A673 (cell line): ENCODE results near the gene TRIM71. TPM values are rescaled to one million over a fixed set of nuclear protein-coding genes. Genes with fewer than 3 reads are reported as not detected.

Experiments
- BruUV-seq: library from RNA; stranded (reverse); fragments of 400-500 nt; replicated peaks from 2 replicates; lab custom pipeline; 2021; lab: Mats Ljungman, UMichigan
- CTCF ChIA-PET: fragments of 300-600 bp; sonication (Branson Sonifier 250); formaldehyde crosslinking; loops from one replicate; lab custom pipeline; 2022; ENCODE audit warnings: antibody characterized with exemption; lab: Charles Lee
- POLR2A ChIA-PET: fragments of 300-600 bp; sonication (Branson Sonifier 250); formaldehyde crosslinking; loops from one replicate; lab custom pipeline; 2022; ENCODE audit warnings: antibody characterized with exemption; ENCODE audit not compliant: low non-redundant PET; lab: Charles Lee
- DNase-seq: peaks from one replicate; pipeline ENCODE4 v3.0.0-alpha.2; 2015; ENCODE audit warnings: low spot score
- H3K27ac ChIP-seq: fragments of 200-600 bp; sonication (generic); 2 replicates; pipeline ENCODE4 v1.5.1; 2016; ENCODE audit warnings: mixed run types, low read depth, mild to moderate bottlenecking, mixed read lengths, antibody characterized with exemption, low read length; ENCODE audit not compliant: poor library complexity, severe bottlenecking
- H3K27me3 ChIP-seq: fragments of 200-600 bp; sonication (generic); replicated peaks from 2 replicates; pipeline ENCODE4 v1.6.1; 2017; ENCODE audit warnings: mixed run types, low read depth, mild to moderate bottlenecking, mixed read lengths, antibody characterized with exemption, low read length; ENCODE audit not compliant: insufficient read depth, poor library complexity
- H3K36me3 ChIP-seq: fragments of 200-600 bp; sonication (generic); 2 replicates; pipeline ENCODE4 v1.6.1; 2016; ENCODE audit warnings: mixed run types, mild to moderate bottlenecking, mixed read lengths, antibody characterized with exemption, low read length; ENCODE audit not compliant: insufficient read depth, poor library complexity, severe bottlenecking
- H3K4me1 ChIP-seq: fragments of 200-600 bp; sonication (generic); 2 replicates; pipeline ENCODE4 v1.6.1; 2017; ENCODE audit warnings: mixed run types, mild to moderate bottlenecking, mixed read lengths, antibody characterized with exemption, low read length; ENCODE audit not compliant: insufficient read depth, poor library complexity, severe bottlenecking
- H3K4me3 ChIP-seq: fragments of 200-600 bp; sonication (generic); 2 replicates; pipeline ENCODE4 v1.5.1; 2016; ENCODE audit warnings: low read depth, mixed run types, mild to moderate bottlenecking, mixed read lengths, low read length; ENCODE audit not compliant: poor library complexity, severe bottlenecking
- H3K9me3 ChIP-seq: fragments of 200-600 bp; sonication (generic); 2 replicates; pipeline ENCODE4 v1.6.1; 2016; ENCODE audit warnings: mixed run types, low read depth, mild to moderate bottlenecking, mixed read lengths, antibody characterized with exemption, low read length; ENCODE audit not compliant: poor library complexity, severe bottlenecking
- CTCF ChIP-seq: fragments of 300-800, 200-600 bp; sonication (generic); conservative IDR thresholded peaks from 2 replicates; pipeline ENCODE4 v1.5.1; 2017; ENCODE audit warnings: low read depth, mild to moderate bottlenecking, antibody characterized with exemption, low read length, moderate library complexity, mixed read lengths
- EZH2 ChIP-seq: fragments of 200-600 bp; sonication (generic); IDR thresholded peaks from 2 replicates; pipeline ENCODE4 v1.6.1; 2017; ENCODE audit warnings: borderline replicate concordance, low read depth, mild to moderate bottlenecking, mixed read lengths, antibody characterized with exemption, low read length; ENCODE audit not compliant: poor library complexity, severe bottlenecking
- intact Hi-C: fragments of 100-400 bp; cut with micrococcal nuclease; formaldehyde crosslinking; loops from one replicate; pipeline ENCODE4 v1.10.0; 2022; ENCODE audit not compliant: unreplicated experiment
- total RNA-seq: library from RNA; stranded (reverse); gene quantifications from 2 replicates; pipeline ENCODE4 v1.2.3, GENCODE V29; 2021

The TRIM71 gene
- total RNA-seq, 1 experiment from 2014 or later: 0.30 TPM

- Histone ChIP-seq H3K36me3 (no peaks in the 10 kb centered on the region), H3K4me3 (no peak overlapping the region), H3K27ac (no peak overlapping the region), H3K27me3 (no peaks in the 10 kb centered on the region), H3K9me3 (no peaks in the 10 kb centered on the region), H3K4me1 (no peaks in the 10 kb centered on the region)
- no peak for DNase-seq
- TF ChIP-seq EZH2: no peak
- no peak for TF ChIP-seq CTCF
- POLR2A ChIA-PET: no interaction called here
- intact Hi-C loops: no loop called here
- CTCF ChIA-PET: no interaction called here
- no TSS peak for BruUV-seq
These were observed 47.6 kb downstream of the TRIM71 start for GRCh38 chr3:32865383-32865782.

- H3K9me3 ChIP-seq: no peaks in the 10 kb centered on the region
- no peak overlapping the region for H3K4me3 ChIP-seq
- no peak for DNase-seq
- intact Hi-C loops: no loop called here
- ChIA-PET CTCF (no interaction called here), POLR2A (no interaction called here)
- H3K27me3 ChIP-seq: no peaks in the 10 kb centered on the region
- H3K36me3 ChIP-seq: no peaks in the 10 kb centered on the region
- no peaks in the 10 kb centered on the region for H3K4me1 ChIP-seq
- no TSS peak for BruUV-seq
- TF ChIP-seq EZH2: no peak
- TF ChIP-seq CTCF: no peak
- no peak overlapping the region for H3K27ac ChIP-seq
These were observed 48.7 kb downstream of the TRIM71 start for GRCh38 chr3:32866533-32866932.

GRCh38 chr3:32867954-32868353 is 50.2 kb downstream of the TRIM71 start:
- no peaks in the 10 kb centered on the region for H3K27me3 ChIP-seq
- no peak overlapping the region for H3K4me3 ChIP-seq
- CTCF ChIA-PET: no interaction called here
- H3K36me3 ChIP-seq: no peaks in the 10 kb centered on the region
- POLR2A ChIA-PET: no interaction called here
- H3K4me1 ChIP-seq: no peaks in the 10 kb centered on the region
- DNase-seq: no peak
- no TSS peak for BruUV-seq
- H3K9me3 ChIP-seq: no peaks in the 10 kb centered on the region
- TF ChIP-seq EZH2 (no peak), CTCF (no peak)
- intact Hi-C loops: no loop called here
- H3K27ac ChIP-seq: no peak overlapping the region
